Right lobe of liver (tissue), 4 donors: ENCODE results near the gene NDUFS4.

Experiments
- POLR2A ChIP-seq: fragments of 450-650 bp; IDR thresholded peaks from one replicate; pipeline ENCODE4 v1.6.1; 2017; ENCODE audit warnings: antibody characterized with exemption, mild to moderate bottlenecking
- TF ChIP-seq, protein P1 (sequence below), 4 donors: fragments of 200-600 bp in 3 of 4; fragments of 450-650 bp in 1 of 4; IDR thresholded peaks; one replicate each; pipeline versions ENCODE4 v1.5.1 to v1.8.0; 2016 to 2022; ENCODE audit warnings: antibody characterized with exemption in 4 of 4, mild to moderate bottlenecking in 2 of 4
- donor health status: DM: no; HTN: no; CAD: no.
- donor health status: DM: no; HTN: no; CAD: no.
- donor health status: DM: no; HTN: yes; CAD: no.

DNA sequence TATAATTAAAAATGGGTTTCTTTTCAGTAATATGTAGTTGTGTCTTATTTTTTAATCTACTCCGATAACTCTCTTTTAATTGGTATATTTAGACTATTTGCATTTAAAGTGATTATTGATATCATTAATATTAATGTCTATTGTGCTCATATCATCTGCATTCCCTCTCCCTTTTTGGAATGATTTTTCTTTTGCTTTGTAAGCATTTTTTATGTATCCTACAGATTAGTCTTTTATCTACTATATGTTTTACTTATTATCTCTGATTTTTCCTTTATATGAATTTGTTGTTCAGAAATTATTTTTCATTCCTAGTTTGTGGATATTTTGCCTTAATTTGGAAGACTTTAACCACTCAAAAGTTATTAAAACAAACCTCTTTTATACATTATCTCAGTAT, 34.0 kb downstream of the NDUFS4 start:
- TF ChIP-seq, protein P1, sequence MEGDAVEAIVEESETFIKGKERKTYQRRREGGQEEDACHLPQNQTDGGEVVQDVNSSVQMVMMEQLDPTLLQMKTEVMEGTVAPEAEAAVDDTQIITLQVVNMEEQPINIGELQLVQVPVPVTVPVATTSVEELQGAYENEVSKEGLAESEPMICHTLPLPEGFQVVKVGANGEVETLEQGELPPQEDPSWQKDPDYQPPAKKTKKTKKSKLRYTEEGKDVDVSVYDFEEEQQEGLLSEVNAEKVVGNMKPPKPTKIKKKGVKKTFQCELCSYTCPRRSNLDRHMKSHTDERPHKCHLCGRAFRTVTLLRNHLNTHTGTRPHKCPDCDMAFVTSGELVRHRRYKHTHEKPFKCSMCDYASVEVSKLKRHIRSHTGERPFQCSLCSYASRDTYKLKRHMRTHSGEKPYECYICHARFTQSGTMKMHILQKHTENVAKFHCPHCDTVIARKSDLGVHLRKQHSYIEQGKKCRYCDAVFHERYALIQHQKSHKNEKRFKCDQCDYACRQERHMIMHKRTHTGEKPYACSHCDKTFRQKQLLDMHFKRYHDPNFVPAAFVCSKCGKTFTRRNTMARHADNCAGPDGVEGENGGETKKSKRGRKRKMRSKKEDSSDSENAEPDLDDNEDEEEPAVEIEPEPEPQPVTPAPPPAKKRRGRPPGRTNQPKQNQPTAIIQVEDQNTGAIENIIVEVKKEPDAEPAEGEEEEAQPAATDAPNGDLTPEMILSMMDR (IDR thresholded peaks at IDR 0.05) = no peak
- no peak for TF ChIP-seq POLR2A
